ENCODE measurements around the gene GSE1. TPM values are rescaled to one million over a fixed set of nuclear protein-coding genes. Genes with fewer than 3 reads are reported as not detected.

Gene GSE1
- total RNA-seq, 1 experiment from 2014 or later: 97.5 TPM

DNA sequence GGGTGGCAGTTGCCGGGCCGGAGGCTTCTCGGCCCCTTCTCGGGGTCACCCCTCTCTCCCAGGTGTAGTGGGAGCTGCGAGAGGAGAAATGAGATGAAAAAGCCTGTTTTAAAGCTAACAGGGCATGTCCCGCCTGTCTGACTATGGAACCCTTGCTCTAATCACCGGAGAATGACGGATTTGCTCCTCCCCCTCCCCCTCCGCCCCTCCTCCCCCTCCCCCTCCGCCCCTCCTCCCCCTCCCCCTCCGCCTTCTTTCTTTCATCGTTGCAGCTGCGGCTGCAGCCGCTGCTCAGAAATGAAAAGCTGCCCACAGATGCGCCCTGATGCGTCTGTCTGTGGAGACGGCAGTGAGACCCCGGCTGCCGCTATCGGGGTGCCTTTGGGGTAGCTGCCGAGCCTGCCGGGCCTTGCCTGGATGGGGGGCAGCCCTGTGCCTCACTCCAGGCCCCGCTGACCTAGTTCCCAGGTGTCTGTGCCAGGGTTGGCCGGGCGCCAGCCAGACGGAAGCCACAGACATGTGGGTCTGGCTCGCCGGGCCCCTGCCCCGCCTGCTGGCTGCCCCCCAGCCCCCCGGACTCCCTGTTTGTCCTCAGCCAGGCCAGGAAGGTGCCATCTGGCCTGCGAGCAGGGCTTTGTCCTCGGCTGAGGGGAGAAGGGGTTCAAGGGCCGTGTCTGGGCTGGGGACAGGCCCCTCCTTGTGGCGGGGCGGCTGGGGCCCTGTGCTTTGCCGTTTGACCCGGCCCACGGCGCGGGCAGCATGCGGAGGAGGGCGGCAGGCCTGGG, 37.9 kb downstream of the GSE1 start:
- ChIA-PET POLR2A (no interaction called here), CTCF (interaction anchor here (0.6 kb wide), 2 partner anchors 35 to 145 kb away, joined by 3 read pairs; no protein-coding TSS in a partner anchor)
- BruUV-seq (replicated peaks): no TSS peak
- ATAC-seq: peak; percentile 7; the same call in 1 of the 2 replicates
- H3K36me3 ChIP-seq (ENCODE audit: control insufficient read depth, insufficient read depth, low read length): peaks cover 5% of the 10 kb centered on the region
- TF ChIP-seq POLR2AphosphoS5 (IDR thresholded peaks at IDR 0.05; ENCODE audit: low read depth, low read length) (no peak), TCF7L2 (IDR thresholded peaks at IDR 0.05; ENCODE audit: low read depth, low read length) (no peak), SIN3A (IDR thresholded peaks at IDR 0.05; ENCODE audit: borderline replicate concordance, insufficient read depth, low read depth, low read length) (no peak)
- TF ChIP-seq, protein P1, sequence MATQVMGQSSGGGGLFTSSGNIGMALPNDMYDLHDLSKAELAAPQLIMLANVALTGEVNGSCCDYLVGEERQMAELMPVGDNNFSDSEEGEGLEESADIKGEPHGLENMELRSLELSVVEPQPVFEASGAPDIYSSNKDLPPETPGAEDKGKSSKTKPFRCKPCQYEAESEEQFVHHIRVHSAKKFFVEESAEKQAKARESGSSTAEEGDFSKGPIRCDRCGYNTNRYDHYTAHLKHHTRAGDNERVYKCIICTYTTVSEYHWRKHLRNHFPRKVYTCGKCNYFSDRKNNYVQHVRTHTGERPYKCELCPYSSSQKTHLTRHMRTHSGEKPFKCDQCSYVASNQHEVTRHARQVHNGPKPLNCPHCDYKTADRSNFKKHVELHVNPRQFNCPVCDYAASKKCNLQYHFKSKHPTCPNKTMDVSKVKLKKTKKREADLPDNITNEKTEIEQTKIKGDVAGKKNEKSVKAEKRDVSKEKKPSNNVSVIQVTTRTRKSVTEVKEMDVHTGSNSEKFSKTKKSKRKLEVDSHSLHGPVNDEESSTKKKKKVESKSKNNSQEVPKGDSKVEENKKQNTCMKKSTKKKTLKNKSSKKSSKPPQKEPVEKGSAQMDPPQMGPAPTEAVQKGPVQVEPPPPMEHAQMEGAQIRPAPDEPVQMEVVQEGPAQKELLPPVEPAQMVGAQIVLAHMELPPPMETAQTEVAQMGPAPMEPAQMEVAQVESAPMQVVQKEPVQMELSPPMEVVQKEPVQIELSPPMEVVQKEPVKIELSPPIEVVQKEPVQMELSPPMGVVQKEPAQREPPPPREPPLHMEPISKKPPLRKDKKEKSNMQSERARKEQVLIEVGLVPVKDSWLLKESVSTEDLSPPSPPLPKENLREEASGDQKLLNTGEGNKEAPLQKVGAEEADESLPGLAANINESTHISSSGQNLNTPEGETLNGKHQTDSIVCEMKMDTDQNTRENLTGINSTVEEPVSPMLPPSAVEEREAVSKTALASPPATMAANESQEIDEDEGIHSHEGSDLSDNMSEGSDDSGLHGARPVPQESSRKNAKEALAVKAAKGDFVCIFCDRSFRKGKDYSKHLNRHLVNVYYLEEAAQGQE (IDR thresholded peaks at IDR 0.05; ENCODE audit: insufficient read depth in 1 of 2, low read depth in 2 of 2, low read length in 1 of 2): no peak
- TF ChIP-seq, protein P2, sequence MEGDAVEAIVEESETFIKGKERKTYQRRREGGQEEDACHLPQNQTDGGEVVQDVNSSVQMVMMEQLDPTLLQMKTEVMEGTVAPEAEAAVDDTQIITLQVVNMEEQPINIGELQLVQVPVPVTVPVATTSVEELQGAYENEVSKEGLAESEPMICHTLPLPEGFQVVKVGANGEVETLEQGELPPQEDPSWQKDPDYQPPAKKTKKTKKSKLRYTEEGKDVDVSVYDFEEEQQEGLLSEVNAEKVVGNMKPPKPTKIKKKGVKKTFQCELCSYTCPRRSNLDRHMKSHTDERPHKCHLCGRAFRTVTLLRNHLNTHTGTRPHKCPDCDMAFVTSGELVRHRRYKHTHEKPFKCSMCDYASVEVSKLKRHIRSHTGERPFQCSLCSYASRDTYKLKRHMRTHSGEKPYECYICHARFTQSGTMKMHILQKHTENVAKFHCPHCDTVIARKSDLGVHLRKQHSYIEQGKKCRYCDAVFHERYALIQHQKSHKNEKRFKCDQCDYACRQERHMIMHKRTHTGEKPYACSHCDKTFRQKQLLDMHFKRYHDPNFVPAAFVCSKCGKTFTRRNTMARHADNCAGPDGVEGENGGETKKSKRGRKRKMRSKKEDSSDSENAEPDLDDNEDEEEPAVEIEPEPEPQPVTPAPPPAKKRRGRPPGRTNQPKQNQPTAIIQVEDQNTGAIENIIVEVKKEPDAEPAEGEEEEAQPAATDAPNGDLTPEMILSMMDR (IDR thresholded peaks at IDR 0.05): no peak
- peaks cover 50% of the 10 kb centered on the region for H3K4me1 ChIP-seq (ENCODE audit: control insufficient read depth, insufficient read depth, low read length)
- in situ Hi-C loops (cut with HindIII; ENCODE audit: low pct_unique_long_range_greater_than_20kb, low sequenced_read_pairs): no loop called here
- intact Hi-C loops (cut with micrococcal nuclease; ENCODE audit: unreplicated experiment): no loop called here
- H3K27me3 ChIP-seq (ENCODE audit: control insufficient read depth, insufficient read depth, low read length): no peaks in the 10 kb centered on the region
- no peak for DNase-seq (ENCODE audit: low read depth, low spot score)
- no peak overlapping the region for H3K4me3 ChIP-seq (ENCODE audit: low read depth in 2 of 2, low read length in 2 of 2)
- peak overlapping the region; percentile 59; the same call in 1 of the 2 replicates for H3K27ac ChIP-seq (ENCODE audit: low read length)
- H3K9me3 ChIP-seq (ENCODE audit: control insufficient read depth, insufficient read depth, low read depth, low read length): no peaks in the 10 kb centered on the region

GRCh38 chr16:85651629-85652430, 38.7 kb downstream of the GSE1 start:
- peak; percentile 28 for ATAC-seq
- Histone ChIP-seq H3K9me3 (ENCODE audit: control insufficient read depth, insufficient read depth, low read depth, low read length) (no peaks in the 10 kb centered on the region), H3K27me3 (ENCODE audit: control insufficient read depth, insufficient read depth, low read length) (no peaks in the 10 kb centered on the region), H3K4me1 (ENCODE audit: control insufficient read depth, insufficient read depth, low read length) (peaks cover 50% of the 10 kb centered on the region), H3K27ac (ENCODE audit: low read length) (peak overlapping the region; percentile 59; the same call in 1 of the 2 replicates), H3K36me3 (ENCODE audit: control insufficient read depth, insufficient read depth, low read length) (peaks cover 5% of the 10 kb centered on the region), H3K4me3 (ENCODE audit: low read depth in 2 of 2, low read length in 2 of 2) (no peak overlapping the region)
- no peak for DNase-seq (ENCODE audit: low read depth, low spot score)
- TF ChIP-seq, protein P2 (IDR thresholded peaks at IDR 0.05): no peak
- no peak; the same call in 1 of the 2 replicates for TF ChIP-seq POLR2AphosphoS5 (IDR thresholded peaks at IDR 0.05; ENCODE audit: low read depth, low read length)
- TF ChIP-seq, protein P1 (IDR thresholded peaks at IDR 0.05; ENCODE audit: insufficient read depth in 1 of 2, low read depth in 2 of 2, low read length in 1 of 2): no peak
- no peak for TF ChIP-seq TCF7L2 (IDR thresholded peaks at IDR 0.05; ENCODE audit: low read depth, low read length)
- no peak for TF ChIP-seq SIN3A (IDR thresholded peaks at IDR 0.05; ENCODE audit: borderline replicate concordance, insufficient read depth, low read depth, low read length)
- no TSS peak for BruUV-seq (replicated peaks)
- in situ Hi-C loops (cut with HindIII; ENCODE audit: low pct_unique_long_range_greater_than_20kb, low sequenced_read_pairs) (no loop called here), intact Hi-C loops (cut with micrococcal nuclease; ENCODE audit: unreplicated experiment) (no loop called here)
- ChIA-PET CTCF (no interaction called here), POLR2A (no interaction called here)
